T-helper 1 cell (primary cell): Measurements from ENCODE around the gene TUBA4A.
"Not testable (repeated sequence)": the region's sequence is repeated elsewhere in the genome, so short reads cannot be mapped to it uniquely, and the experiment has no call there.

Experiments used
- DNase-seq, 5 donors: peaks; one replicate each; pipeline ENCODE4 v3.0.0-alpha.2; 2012 to 2020

The TUBA4A gene

DNA sequence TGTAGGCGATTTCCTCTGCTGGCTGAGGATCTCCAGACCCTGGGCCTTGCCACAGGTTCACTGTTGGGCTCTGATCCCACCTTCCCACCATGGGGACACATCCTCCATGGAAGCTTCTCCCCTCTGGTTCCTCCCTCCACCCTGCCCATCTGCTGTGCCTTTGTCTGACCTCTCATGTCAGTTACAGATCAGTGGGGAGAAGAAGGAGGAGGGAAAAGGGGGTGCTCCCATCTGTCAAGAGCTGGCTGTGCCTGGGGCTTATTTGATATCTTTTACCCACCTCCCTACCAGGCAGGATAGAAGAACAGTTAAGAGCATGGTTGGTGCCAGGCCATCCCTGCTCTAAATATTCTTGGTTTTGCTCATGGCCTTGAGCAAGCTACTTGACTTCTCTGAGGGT lies 13.2 kb upstream of the TUBA4A start:
- DNase-seq, result no peak

DNA sequence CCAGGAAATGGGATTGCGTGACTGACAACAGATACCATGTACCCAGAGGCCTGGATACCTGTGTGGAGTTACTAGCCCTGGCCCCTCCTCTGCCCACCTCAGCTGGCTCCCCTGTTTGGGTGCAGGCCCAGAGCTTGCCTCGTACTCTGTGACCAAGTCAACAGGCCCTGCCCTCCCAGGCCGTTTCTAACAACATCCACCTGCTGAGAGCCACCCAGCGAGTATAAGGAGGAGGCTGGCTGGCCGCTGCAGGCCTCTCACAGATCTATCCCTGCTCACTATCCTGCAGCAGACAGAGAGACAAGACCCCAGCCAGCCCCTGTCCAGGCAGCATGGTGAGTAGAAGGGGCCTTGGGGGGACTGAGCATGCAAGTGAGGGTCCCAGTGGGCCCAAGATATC lies 12.5 kb upstream of the TUBA4A start:
- DNase-seq, result no peak

DNA sequence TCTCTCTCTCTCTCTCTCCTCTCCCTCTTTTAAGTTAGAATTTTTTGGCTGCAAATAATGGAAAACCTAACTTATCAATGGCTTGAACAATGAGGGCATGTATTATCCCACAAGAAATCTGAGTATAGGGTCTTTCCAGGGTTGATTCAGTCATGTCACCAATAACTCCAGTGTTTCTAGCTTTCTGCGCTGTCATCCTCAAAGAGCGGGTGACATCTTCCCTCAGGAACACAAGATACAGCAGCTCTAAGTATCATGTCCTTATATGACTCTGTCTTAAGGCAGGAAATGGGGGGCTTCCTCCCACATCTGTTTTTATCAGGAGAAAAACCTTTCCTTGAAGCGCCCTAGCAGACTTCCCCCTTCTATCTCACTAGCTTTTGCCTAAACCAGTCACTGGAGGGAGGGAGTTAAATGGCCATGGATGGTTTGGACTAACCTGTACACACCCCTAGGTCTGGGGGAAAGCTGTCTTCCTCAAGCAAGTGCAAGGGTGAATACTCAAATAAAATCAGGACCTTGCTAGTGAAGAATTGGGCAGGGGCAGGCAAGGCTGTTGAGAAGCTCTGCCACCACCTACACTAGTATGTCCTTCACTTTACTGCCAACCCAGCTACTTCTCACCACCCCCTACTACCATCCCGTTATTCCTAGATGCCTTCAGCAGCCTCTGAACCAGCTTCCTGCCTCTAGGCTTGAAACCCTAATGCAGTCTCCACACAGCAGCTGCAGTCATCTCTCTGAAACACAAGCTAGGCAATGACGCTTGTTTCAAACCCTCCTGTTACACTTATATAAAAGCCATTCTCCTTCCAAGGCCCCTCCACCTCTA lies 7.5 kb upstream of the TUBA4A start:
- no peak for DNase-seq

DNA sequence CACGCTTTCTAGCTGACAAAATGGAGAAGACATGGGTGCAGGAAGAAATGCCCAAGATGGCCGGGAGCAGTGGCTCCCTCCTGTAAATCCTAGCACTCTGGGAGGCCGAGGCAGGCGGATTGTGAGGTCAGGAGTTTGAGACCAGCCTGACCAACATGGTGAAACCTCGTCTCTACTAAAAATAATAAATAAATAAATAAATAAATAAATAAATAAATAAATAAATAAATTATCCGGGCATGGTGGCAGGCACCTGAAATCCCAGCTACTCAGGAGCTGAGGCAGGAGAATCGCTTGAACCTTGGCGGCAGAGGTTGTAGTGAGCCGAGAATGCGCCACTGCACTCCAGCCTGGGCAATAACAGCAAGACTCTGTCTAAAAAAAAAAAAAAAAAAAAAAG lies 5.2 kb upstream of the TUBA4A start:
- not testable (repeated sequence) for DNase-seq

DNA sequence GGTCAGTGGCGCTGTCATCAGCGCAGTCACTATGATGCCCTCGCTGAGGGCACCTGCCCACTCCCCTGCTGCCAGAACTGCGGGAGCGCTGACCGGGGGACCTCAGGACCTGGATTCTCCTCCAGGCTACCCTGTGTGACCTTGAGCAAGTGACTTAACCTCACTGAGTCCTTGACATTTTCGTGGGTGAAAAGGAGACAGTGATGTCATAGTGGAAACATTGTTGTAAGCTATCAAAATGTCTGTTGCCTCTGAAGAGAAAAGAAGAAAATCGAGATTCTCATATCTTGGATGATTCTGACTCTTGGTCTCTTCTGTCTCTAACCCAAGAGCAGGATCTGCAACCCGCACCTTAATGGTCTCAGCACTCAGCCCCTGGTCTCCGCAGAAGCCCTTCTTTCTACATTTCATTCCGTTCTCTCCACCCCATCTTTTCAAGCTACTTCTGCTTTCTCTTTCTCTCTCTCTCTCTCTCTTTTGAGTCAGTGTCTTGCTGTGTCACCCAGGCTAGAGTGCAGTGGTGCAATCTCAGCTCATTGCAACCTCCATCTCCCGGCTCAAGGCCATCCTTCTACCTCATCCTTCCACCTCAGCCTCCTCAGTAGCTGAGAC lies 978 bp upstream of the TUBA4A start:
- peak in 2 of 5 donors; percentile 26 to 75 for DNase-seq

DNA sequence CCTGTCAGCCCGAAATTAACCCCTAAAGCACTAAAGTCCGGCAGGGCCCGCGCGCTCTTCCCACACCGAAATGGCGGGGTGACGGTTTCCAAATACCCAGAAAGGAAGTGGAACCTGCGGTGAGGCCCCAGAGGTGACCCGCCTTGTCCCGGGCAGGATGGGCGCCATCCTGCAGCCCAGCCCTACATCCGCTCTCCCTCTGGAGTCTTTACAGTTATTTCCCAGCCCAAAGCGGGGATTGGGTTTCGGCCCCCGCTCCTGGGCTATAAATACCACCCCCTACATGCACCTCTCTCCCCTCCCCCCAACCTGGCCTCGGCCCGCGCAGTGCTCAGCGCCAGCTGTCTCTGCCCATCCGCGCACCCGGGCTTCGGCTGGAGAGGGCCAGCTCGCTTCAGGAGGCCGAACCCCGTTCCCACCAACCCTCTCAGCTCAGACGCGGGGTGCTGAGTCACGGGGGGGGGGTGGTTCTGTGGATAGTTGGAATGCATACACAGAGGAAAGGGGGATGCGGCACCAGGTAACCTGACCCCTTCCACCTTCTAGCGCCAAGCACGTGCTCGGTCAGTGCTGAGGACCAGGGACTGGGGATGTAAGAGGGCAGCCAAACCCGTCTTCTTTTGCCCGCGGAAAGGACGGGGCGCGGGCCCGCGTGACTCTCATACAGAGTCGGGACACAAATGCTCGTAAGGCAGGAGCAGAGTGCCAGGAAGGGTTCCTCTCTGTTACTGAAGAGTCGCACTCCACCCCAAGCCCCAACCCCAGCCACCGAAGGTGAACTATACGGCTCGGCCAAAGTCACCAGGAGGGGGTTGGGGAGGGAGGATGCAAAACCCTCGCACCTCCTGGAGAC lies 592 bp downstream of the TUBA4A start, which contains the start of gene TUBA4B:
Gene TUBA4B (plus strand): TSS at position 344 of the 853 bp plus-strand sequence. CDS start 165 bp downstream, at position 509.
- DNase-seq, result peak in 4 of 5 donors; percentile 31 to 82 (median 32)

DNA sequence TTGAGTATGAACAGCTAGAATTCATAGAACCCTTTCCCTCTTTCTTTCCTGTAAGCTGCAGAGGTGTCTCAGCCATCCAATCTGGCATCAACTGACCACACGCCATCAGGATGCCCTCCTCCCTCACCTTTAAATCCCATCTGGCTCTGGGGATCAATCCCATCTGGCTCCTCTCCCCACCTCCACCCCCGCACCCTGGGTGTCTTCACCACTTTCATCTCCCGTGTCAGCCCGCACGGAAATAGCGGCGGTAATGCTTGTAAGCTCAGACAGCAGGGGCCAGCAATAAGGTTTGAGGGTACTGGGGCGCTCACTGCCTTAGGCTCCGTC lies 1.2 kb downstream of the TUBA4A start:
- no peak for DNase-seq

DNA sequence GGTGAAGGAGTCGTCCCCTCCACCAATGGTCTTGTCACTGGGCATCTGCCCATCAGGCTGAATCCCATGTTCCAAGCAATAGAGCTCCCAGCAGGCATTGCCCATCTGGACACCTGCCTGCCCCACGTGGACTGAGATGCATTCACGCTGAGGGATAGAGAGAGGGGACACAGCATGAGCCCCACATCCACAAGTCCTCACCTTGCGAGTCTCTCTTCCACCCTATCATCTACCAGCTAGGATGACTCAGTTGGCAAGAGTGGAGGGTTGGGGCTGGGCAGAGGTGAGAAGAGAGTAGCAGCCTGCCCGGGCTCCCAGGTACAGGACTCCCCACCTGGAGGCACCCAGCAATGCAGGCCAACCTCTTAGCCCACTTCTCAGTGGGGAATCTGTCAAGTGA lies 1.6 kb downstream of the TUBA4A start:
- DNase-seq, result peak in 1 of 5 donors; percentile 39

DNA sequence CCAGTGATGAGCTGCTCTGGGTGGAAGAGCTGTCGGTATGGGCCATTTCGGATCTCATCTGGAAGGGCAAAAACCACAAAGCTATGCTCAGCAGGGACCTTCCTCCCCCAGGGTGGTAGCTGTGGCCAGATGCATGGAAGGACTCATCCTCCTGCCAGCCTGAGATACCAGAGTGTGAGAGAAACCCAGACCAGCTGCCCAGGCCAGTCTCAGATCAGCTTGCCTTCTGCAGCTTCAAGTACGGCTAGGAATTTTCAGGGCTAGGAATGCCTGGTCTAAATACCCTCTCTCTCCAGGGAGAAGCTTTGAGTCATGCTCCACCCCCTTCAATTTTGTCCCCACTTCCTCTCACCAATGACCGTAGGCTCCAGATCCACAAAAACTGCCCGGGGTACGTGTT lies 2.1 kb downstream of the TUBA4A start:
- no peak for DNase-seq

DNA sequence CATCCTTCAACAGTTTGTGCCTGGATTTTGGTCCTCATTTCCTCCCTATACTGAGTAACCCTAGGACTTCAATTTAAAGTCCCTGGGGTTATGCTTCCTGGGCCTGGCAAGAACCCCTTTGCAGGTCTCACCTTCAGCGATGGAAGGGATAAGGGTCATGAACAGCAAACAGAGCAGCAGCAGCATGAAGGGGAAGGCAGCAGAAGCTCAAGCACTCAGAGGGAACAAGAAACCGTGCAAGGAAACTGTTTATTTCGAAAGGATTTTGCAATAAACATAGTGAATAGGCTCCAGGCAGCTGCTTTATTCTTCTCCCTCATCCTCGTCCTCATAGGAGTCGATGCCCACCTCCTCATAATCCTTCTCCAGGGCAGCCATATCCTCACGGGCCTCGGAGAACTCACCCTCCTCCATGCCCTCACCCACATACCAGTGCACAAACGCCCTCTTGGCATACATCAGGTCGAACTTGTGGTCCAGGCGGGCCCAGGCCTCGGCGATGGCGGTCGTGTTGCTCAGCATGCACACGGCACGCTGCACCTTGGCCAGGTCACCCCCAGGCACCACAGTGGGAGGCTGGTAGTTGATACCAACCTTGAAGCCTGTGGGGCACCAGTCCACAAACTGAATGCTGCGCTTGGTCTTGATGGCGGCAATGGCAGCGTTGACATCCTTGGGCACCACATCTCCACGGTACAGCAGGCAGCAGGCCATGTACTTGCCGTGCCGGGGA lies 3.5 kb downstream of the TUBA4A start:
- peak in 1 of 5 donors; percentile 30 for DNase-seq

DNA sequence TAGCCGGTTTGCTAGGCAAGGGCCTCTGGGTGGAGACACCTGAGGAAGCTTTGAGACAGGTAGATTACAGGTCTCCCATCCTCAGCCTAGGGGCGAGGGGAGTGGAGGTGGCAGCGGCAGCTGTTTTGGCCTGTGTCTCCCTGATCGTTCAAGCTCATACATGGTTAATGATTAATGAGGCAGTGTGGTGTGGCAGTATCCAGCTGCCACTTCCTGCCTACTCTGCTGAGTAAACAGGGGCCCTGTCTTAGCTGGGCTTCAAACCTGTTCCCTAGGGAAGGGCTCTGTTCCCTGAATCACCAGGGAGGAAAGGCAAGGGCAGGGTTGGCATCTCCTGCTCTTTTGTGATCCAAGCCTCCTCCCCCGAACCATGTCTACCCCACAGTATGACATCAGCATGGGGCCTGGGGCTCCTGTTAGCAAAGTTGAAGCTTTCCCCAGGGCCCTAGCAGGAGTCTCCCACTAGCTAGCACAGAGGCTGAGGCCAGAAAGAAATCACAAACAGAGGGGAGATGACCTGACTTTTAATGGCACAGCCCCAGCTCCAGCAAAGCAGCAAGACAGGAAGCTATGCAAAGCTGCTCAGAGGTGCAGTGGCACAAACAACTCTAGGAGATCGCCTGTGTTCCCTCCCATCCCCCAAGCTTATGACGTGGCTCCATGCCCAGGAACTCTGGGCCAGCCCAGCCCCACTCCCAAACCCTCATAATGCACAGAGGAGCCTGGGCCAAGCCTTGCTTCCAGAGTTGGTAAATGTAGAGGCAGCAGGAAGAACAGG lies 4.3 kb downstream of the TUBA4A start:
- DNase-seq, result peak in 2 of 5 donors; percentile 36 to 80

DNA sequence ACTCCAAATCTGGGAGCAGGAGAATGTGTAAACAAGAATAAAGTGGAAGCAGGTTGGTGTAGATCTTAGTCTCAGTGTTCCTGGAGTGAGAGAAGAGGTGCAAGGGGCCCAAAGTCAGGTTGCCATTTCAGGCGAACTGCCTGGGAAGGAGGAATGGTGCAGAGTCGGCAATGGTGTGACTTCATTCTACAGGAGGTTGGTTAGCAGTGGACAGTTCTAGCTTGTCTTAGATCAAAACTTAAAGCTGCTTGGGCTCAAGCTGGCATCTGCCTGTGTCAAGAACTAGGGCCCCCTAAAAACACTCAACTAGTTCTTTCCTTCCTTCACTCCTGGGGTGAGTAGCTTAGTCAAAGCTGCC lies 4.9 kb downstream of the TUBA4A start:
- no peak for DNase-seq

DNA sequence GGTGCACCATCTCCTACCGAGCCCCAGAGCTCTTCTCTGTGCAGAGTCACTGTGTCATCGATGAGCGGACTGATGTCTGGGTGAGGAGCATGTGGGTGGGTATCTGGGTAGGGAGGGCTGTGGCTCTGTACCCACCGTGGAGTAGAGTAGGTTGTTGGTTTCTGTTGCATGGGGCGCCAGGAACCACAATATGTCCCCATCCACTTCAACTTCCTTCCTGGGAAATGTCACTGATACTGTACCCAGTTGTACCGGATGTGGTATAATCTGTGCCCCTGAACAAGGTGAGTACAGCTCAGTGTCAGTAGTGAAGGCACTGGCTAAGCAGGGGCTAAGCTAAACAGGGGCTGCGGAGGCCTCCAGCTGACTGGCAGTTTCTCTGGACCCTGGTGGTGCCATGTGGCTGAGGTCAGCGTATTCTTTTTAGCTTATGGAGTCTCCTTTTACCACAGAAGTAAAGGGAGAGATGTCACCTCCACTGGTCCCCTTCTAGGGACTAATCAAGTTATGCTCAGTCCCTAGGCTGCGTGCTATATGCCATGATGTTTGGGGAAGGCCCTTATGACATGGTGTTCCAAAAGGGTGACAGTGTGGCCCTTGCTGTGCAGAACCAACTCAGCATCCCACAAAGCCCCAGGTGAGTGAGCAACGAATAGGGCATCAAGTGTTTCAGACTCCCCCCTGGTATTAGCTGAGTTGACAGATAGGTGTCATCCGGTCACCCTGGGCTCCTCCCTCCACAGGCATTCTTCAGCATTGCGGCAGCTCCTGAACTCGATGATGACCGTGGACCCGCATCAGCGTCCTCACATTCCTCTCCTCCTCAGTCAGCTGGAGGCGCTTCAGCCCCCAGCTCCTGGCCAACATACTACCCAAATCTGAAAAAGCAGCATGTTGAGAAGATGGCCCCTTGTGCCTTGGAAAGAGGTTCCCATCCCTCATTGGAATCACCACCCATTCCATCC lies 5.8 kb downstream of the TUBA4A start:
- DNase-seq, result peak; percentile 23 to 87 (median 44)

DNA sequence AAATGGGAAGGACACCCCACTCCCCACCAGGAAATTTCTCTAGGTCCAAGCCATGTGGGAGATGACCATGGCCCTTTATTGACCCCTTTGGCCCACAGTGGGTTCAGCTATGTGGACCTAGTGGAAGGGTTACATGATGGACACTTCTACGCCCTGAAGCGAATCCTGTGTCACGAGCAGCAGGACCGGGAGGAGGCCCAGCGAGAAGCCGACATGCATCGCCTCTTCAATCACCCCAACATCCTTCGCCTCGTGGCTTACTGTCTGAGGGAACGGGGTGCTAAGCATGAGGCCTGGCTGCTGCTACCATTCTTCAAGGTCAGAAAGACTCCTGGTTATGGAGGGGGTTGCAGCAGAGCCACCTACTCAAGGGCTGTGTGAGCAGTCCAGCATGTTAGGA lies 7.2 kb downstream of the TUBA4A start:
- peak in 1 of 5 donors; percentile 4 for DNase-seq

DNA sequence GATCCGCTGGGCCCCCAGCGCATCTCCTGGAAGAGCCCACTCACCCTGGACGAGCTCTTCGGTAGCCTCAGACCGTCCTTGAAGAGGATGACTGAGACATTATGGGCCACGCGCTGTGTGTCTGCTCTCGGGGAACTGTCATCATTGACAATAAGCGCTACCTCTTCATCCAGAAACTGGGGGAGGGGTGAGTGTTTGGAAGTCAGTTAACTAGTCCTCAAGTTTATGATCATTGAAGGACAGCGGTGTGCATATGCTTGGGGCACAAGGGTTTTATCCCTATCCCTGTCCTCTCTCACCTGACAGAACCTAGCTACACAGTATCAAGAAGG lies 7.9 kb downstream of the TUBA4A start:
- peak in 1 of 5 donors; percentile 29 for DNase-seq

DNA sequence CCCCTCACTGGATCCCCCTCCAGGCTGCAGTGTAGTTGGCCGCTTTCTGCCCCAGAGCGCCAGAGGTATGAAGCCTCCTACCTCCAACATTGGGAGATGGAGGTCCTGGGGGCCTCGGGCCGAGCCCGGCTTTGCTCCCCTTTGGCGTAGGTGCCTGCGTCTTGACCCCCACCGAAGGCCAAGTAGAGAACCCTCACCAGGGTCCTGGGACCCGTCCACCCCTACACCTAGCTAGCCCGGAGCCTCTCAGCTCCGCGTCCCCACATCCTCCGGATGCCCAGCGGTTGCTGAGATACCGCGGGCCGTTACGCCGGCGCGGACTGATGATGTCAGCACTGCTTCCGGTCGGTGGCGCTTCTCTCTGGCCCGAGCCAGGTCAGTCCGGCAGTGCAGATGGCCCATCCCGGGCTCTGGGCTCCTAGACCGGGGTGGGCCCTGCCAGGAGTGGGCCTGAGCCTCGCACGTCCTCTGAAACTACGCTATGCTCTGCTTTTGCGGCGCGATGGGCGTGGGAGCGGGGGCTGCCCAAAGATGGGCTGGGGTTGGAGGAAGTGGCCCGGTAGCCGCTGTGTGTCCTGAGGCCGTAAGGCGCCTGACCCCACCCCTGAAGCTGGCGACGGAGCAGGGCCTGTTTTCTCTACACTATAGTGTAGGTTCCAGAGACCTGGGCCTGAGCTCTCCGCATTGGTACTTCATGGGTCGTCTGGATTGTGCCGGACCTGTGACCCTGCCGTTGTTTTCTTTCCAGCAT lies 8.4 kb downstream of the TUBA4A start, which contains the start of the genes GLB1L and STK16:
Gene GLB1L (minus strand): TSS at position 297 of the 751 bp plus-strand sequence. CDS start 1,871 bp downstream, outside the sequence.
Gene STK16 (plus strand): TSS at position 332 of the 751 bp plus-strand sequence. CDS start 521 bp downstream, outside the sequence.
- DNase-seq, result peak; percentile 62 to 95 (median 77)

DNA sequence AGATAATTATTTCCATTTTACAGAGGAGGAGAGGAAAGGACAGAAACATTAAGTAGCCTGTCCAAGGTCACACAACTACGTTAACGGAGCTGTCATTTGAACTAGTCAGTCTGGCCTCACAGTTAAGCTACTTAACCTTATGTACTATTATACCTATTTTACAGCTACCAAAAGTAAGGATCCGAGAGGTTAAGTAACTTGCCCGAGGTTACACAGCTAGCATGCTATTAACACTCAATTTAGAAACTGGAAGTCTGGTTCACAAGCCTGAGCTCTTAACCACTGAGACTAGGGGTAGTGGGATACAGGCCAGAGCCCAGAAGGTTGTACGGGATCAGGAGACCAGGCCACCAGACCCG lies 8.9 kb downstream of the TUBA4A start:
- DNase-seq, result no peak

DNA sequence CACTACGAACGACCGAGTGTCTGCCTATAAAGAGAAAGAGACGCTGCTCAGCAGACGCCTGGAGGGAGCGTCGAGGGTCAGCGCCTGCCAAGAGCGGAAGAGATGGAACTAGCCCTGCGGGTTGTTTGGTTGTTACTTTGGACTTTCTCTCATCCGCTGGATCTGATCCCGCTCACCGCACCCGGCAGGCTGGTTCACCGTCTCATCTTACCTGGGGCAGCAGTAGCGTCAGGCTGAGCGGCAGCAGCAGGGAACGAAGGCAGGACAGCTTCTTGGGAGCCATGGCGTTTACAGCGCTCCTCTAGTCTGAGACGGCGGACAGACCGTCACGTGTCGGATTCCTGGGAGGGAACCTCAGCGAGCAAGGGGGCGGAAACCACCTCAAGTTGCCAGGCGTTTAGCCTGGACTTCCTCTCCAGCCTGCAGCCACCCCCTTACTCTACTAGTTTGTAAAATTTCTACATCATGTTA lies 10.4 kb downstream of the TUBA4A start:
- DNase-seq, result no peak

DNA sequence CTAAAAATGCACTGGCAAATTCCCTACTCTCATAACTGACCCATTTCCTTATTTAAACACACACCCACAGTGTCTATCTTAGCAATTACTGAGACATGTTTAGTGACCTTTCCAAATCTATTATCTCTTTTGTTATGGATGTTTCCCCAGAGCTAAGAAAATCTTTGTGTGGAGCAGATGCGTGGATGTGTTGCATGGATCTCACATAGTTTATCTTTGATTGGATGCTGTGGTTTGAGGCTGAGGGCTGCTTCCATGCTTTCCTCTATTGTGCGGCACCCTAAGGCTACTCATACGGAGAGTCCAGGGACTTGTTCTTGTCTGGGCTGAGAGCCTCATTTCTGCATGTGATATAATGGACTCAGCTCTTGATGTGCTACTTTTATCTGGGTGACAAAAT lies 19.4 kb downstream of the TUBA4A start:
- DNase-seq, result no peak
